ENCODE results near the gene CCDC183. TPM values are rescaled to one million over a fixed set of nuclear protein-coding genes. Genes with fewer than 3 reads are reported as not detected.

CCDC183 gene
- total RNA-seq, 1 experiment from 2014 or later, result 3.6 TPM

GRCh38 chr9:136838314-136839228 lies 42.4 kb downstream of the CCDC183 start:
- no peaks in the 10 kb centered on the region for H3K9me3 ChIP-seq (ENCODE audit: insufficient read depth, low read depth)
- peaks cover 16% of the 10 kb centered on the region; the same call in 1 of the 2 replicates for H4K20me1 ChIP-seq (ENCODE audit: insufficient read depth)
- no peaks in the 10 kb centered on the region for H3K36me3 ChIP-seq (ENCODE audit: low read depth)
- H3K79me2 ChIP-seq (ENCODE audit: low read depth), result no peaks in the 10 kb centered on the region
- no peak overlapping the region for H2AFZ ChIP-seq
- ChIA-PET CTCF (no interaction called here), POLR2A (ENCODE audit: unreplicated experiment) (interaction anchor here (0.6 to 0.8 kb wide), 3 partner anchors 18 to 37 kb away, joined by 3 to 8 read pairs (median 5); partner anchors contain the start of gene RABL6)
- H3F3A ChIP-seq (ENCODE audit: insufficient read depth, low read depth), result peaks cover 35% of the 10 kb centered on the region
- no peaks in the 10 kb centered on the region for H3K27me3 ChIP-seq (ENCODE audit: insufficient read depth, low read depth)
- H3K4me1 ChIP-seq (replicated peaks; ENCODE audit: insufficient read depth), result 0 out of 2 replicates have a peak, but pooled peaks cover 2% of the 10 kb centered on the region
- TF ChIP-seq, protein P1, sequence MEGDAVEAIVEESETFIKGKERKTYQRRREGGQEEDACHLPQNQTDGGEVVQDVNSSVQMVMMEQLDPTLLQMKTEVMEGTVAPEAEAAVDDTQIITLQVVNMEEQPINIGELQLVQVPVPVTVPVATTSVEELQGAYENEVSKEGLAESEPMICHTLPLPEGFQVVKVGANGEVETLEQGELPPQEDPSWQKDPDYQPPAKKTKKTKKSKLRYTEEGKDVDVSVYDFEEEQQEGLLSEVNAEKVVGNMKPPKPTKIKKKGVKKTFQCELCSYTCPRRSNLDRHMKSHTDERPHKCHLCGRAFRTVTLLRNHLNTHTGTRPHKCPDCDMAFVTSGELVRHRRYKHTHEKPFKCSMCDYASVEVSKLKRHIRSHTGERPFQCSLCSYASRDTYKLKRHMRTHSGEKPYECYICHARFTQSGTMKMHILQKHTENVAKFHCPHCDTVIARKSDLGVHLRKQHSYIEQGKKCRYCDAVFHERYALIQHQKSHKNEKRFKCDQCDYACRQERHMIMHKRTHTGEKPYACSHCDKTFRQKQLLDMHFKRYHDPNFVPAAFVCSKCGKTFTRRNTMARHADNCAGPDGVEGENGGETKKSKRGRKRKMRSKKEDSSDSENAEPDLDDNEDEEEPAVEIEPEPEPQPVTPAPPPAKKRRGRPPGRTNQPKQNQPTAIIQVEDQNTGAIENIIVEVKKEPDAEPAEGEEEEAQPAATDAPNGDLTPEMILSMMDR (conservative IDR thresholded peaks at IDR 0.05), result no peak
- TF ChIP-seq EZH2 (IDR thresholded peaks at IDR 0.05; ENCODE audit: low read depth), result no peak
- intact Hi-C loops (cut with micrococcal nuclease; ENCODE audit: unreplicated experiment), result no loop called here
- peak in 1 of 2 experiments; percentile 56 for DNase-seq
- H3K27ac ChIP-seq, result no peak overlapping the region
- H3K4me3 ChIP-seq, result no peak overlapping the region
- H3K9me2 ChIP-seq (ENCODE audit: insufficient read depth), result no peaks in the 10 kb centered on the region
- no TSS peak for BruUV-seq (replicated peaks)
- no peak overlapping the region for H3K4me2 ChIP-seq

- peaks cover 26% of the 10 kb centered on the region for H3F3A ChIP-seq (ENCODE audit: insufficient read depth, low read depth)
- no TSS peak for BruUV-seq (replicated peaks)
- peaks cover 16% of the 10 kb centered on the region; the same call in 1 of the 2 replicates for H4K20me1 ChIP-seq (ENCODE audit: insufficient read depth)
- no peak for DNase-seq
- H3K36me3 ChIP-seq (ENCODE audit: low read depth), result no peaks in the 10 kb centered on the region
- POLR2A ChIA-PET (ENCODE audit: unreplicated experiment), result no interaction called here
- no peaks in the 10 kb centered on the region for H3K27me3 ChIP-seq (ENCODE audit: insufficient read depth, low read depth)
- no peaks in the 10 kb centered on the region for H3K79me2 ChIP-seq (ENCODE audit: low read depth)
- no peak overlapping the region for H2AFZ ChIP-seq
- intact Hi-C loops (cut with micrococcal nuclease; ENCODE audit: unreplicated experiment), result no loop called here
- H3K4me2 ChIP-seq, result peak overlapping the region; percentile 26; the same call in 1 of the 2 replicates
- 0 out of 2 replicates have a peak, but pooled peaks cover 2% of the 10 kb centered on the region for H3K4me1 ChIP-seq (replicated peaks; ENCODE audit: insufficient read depth)
- H3K9me2 ChIP-seq (ENCODE audit: insufficient read depth), result no peaks in the 10 kb centered on the region
- TF ChIP-seq, protein P1 (conservative IDR thresholded peaks at IDR 0.05), result no peak
- no peak for TF ChIP-seq EZH2 (IDR thresholded peaks at IDR 0.05; ENCODE audit: low read depth)
- no peak overlapping the region for H3K27ac ChIP-seq
- no peak overlapping the region for H3K4me3 ChIP-seq
- CTCF ChIA-PET, result no interaction called here
- H3K9me3 ChIP-seq (ENCODE audit: insufficient read depth, low read depth), result no peaks in the 10 kb centered on the region
Measured at GRCh38 chr9:136839229-136840139, 43.3 kb downstream of the CCDC183 start.
